Activated T-helper 9 cell treated with anti-CD3 and anti-CD28 coated beads, Interleukin-2, amount 50 U/mL, for 16 hours (primary cell): Measurements from ENCODE around the gene ARHGEF33.

Source experiments
- DNase-seq: peaks from one replicate; pipeline ENCODE4 v3.0.0-alpha.2; 2020; ENCODE audit warnings: low read depth

The ARHGEF33 gene

GRCh38 chr2:39020383-39020782 is 130.7 kb downstream of the ARHGEF33 start:
- DNase-seq: no peak

- no peak for DNase-seq
Observed at GRCh38 chr2:39022642-39023235, 133.1 kb downstream of the ARHGEF33 start.

GRCh38 chr2:39023649-39024048 is 134.0 kb downstream of the ARHGEF33 start:
- DNase-seq: no peak

- DNase-seq: no peak
Observed at GRCh38 chr2:39024833-39025232, 135.2 kb downstream of the ARHGEF33 start.
